Daoy (cell line): ENCODE results near the gene P4HA1. TPM values are rescaled to one million over a fixed set of nuclear protein-coding genes. Genes with fewer than 3 reads are reported as not detected.
"Not testable (repeated sequence)": the region's sequence is repeated elsewhere in the genome, so short reads cannot be mapped to it uniquely, and the experiment has no call there.

Experiments
- DNase-seq: peaks from one replicate; pipeline ENCODE4 v3.0.0-alpha.2; 2015; ENCODE audit warnings: low read depth
- total RNA-seq: library from RNA; depleted of rRNA; stranded (reverse); fragments of >200 nt; shearing (Covaris generic); gene quantifications from 2 replicates; pipeline ENCODE4 v1.2.3, GENCODE V29; 2014

The P4HA1 gene
- total RNA-seq, 1 experiment from 2014 or later: 56.9 TPM

DNA sequence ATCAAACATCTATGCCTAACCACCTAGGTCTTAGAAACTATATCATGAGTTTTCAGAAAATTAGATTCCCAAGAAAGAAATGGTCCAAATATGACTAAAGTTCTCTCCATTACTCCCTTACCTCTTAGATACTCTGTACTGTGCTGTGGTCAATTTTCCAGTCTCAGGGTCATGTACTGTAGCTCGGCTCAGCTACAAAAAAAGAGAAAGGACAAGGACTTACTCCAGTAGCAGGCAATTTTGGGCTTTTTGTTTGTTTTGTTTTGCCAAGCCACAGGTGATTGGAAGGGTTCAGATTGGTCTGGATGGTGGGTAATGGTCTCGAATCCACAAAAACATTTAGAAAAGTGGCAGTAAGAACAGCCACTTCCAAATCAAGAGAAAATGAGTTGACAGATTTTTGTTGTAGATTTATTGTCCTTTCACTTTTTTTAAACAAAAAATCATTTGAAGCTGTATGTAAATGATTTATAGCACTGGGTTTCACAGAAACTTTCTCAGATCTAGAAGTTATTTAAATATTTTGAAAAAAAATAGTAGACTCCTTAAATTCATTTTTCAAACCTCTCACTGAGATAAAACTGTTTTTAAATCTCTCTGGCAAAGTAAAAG, 52.8 kb downstream of the P4HA1 start:
- no peak for DNase-seq

DNA sequence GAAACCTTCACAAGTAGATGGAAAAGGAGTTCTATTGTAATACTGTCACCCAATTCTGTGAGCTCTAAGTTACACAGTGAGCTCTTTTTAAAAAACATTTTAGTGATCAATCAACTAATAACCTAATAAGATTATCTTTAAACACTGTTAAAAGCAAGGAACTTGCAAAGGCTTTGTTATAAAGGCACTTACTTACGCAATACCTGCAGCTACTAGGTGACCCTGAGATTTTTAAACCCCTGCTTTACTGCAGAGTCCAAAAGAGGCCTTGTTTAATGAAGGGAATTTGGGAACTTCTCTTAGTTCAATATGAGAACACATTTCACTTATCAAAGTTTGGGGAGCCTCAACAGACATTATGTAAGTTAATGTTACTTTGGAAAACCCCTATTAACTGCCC, 53.3 kb downstream of the P4HA1 start:
- no peak for DNase-seq

DNA sequence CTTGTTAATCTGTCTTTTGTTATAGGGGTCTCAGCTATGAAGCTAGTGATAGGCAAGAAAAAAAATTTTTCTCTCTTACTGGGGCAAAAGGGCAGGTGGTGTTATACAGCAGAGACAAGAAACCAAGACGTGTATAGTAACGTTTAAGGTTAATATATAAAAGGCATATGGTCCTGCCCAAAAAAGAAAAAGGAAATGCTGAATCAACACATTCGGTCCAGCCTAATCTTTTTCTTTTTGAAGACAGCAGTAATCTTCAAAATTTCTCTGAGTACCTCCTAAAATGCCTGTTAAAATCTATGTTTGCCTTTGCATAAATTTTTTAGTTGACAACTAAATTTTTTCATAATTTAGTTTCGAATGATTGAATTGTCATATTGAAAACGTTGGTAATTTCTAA, 54.5 kb downstream of the P4HA1 start:
- DNase-seq: no peak

DNA sequence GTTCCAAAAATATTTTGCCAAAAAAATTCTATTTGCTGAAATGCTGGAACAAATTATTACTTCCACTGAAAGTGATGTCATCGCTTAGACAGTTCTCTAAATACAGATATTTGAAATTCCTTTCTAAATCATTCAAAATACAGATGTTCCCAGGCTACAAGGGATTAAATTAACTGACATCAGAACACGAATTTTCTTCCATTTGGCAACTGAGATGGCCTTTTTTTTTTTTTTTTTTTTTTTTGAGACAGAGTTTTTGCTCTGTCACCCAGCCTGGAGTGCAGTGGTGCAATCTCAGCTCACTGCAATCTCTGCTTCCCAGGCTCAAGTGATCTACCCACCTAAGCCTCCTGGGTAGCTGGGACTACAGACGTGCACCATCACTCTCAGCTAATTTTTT, 57.0 kb downstream of the P4HA1 start:
- DNase-seq: no peak

GRCh38 chr10:73036285-73036684, 60.4 kb downstream of the P4HA1 start:
- DNase-seq: not testable (repeated sequence)

GRCh38 chr10:73032536-73032935, 64.1 kb downstream of the P4HA1 start:
- DNase-seq: no peak

GRCh38 chr10:73026623-73027022, 70.0 kb downstream of the P4HA1 start:
- DNase-seq: not testable (repeated sequence)

DNA sequence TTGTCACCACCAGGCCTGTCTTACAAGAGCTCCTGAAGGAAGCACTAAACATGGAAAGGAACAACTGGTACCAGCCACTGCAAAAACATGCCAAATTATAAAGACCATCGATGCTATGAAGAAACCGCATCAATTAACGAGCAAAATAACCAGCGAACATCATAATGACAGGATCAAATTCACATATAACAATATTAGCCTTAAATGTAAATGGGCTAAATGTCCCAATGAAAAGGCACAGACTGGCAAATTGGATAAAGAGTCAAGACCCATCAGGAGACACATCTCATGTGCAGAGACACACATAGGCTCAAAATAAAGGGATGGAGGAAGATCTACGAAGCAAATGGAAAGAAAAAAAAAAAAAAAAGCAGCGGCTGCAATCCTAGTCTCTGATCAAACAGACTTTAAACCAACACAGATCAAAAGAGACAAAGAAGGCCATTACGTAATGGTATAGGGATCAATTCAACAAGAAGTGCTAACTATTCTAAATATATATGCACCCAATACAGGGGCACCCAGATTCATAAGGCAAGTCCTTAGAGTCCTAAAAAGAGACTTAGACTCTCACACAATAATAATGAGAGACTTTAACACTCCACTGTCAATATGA, 73.1 kb downstream of the P4HA1 start:
- not testable (repeated sequence) for DNase-seq

- not testable (repeated sequence) for DNase-seq
Observed at GRCh38 chr10:73022961-73023360, 73.7 kb downstream of the P4HA1 start.

DNA sequence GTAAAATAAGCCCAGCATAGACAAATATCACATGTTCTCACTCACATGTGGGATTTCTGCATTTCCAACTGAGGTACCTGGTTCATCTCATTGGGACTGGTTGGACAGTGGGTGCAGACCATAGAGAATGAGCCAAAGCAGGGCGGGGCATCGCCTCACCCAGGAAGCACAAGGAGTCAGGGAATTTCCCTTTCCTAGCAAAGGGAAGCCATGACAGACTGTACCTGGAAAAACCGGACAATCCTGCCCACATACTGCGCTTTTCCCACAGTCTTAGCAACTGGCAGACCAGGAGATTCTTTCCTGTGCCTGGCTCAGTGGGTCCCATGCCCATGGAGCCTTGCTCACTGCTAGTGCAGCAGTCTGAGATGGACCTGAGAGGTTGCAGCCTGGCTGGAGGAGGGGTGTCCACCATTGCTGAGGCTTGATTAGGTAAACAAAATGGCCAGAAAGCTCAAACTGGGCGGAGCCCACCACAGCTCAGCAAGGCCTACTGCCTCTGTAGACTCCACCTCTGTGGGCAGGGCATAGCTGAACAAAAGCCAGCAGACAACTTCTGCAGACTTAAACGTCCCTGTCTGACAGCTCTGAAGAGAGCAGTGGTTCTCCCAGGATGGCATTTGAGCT, 75.0 kb downstream of the P4HA1 start:
- DNase-seq: not testable (repeated sequence)

DNA sequence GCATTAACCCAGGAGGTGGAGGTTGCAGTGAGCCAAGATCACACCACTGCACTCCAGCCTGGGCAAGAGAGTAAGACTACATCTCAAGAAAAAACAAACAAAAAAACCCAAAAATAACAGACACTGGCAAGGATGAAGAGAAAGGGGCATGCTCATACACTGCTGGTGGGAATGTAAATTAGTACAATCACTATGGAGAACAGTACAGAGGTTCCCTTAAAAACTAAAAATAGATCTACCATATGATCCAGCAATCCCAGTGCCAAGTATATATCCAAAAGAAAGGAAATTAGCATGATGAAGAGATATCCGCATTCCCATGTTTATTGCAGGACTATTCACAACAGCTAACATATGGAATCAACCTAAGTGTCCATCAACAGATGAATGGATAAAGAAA, 75.6 kb downstream of the P4HA1 start:
- DNase-seq: no peak

DNA sequence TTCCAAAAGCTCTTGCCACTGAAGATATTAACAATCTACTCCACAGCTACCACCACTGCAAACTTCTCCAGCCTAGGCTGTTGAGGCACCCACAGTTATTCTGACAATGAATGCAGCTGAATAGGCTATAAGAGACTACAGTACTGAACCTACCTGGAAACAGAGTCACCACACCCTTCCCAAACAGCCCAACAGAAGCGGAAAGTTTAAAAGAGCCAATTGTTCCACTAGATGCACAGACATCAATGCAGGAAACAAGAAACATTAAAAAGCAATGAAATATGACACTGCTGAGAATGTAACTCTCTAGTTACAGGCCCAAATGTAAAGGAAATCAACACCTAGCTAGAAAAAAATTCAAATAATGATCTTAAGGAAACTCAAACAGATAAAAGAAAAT, 77.6 kb downstream of the P4HA1 start:
- DNase-seq: no peak

- DNase-seq: no peak
Observed at GRCh38 chr10:73018632-73019031, 78.0 kb downstream of the P4HA1 start.

- DNase-seq: no peak
Observed at GRCh38 chr10:73017955-73018480, 78.6 kb downstream of the P4HA1 start.

DNA sequence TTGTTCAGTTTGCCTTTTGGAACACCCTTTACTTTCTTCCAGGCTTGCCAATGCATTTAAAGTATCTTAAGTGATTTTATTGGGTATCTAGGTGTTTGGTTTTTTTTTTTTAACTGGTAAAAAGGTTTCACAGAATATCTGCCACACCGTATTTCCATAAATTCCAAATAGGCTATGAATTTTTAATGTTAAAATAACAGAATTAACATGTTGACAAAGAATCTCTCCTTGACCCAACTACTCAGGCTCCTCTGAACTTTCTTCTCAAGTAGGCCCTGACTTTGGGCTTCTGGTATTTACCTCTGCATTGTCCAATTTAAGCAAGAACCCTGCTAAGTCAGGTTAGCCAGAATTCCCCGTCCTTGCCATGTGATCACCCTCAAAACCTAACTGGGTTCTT, 80.9 kb downstream of the P4HA1 start:
- DNase-seq: no peak

DNA sequence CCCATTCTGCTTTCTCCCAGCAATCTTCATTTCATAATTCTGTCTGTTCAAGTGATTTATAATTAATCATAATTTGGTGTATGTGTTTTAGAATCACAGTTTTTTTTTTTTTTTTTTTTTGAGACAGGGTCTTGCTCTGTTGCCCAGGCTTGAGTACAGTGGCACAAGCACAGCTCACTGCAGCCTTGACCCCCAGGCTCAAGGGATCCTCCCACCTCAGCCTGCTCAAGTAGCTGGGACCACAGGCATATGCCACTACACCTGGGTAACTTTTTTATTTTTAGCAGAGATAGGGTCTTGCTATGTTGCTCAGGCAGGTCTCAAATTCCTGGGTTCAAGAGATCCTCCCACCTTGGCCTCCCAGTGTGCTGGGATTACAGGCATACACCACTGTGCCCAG, 92.8 kb downstream of the P4HA1 start:
- no peak for DNase-seq

- no peak for DNase-seq
Observed at GRCh38 chr10:73000973-73001372, 95.7 kb downstream of the P4HA1 start.

- no peak for DNase-seq
Observed at GRCh38 chr10:72997099-72997498, 99.6 kb downstream of the P4HA1 start.

DNA sequence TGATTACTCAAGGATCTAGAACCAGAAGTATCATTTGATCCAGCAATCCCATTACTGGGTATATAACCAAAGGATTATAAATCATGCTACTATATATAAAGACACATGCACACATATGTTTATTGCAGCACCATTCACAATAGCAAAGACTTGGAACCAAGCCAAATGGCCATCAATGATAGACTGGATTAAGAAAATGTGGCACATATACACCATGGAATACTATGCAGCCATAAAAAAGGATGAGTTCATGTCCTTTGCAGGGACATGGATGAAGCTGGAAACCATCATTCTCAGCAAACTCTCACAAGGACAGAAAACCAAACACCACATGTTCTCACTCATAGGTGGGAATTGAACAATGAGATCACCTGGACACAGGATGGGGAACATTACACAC, 101.2 kb downstream of the P4HA1 start:
- not testable (repeated sequence) for DNase-seq

DNA sequence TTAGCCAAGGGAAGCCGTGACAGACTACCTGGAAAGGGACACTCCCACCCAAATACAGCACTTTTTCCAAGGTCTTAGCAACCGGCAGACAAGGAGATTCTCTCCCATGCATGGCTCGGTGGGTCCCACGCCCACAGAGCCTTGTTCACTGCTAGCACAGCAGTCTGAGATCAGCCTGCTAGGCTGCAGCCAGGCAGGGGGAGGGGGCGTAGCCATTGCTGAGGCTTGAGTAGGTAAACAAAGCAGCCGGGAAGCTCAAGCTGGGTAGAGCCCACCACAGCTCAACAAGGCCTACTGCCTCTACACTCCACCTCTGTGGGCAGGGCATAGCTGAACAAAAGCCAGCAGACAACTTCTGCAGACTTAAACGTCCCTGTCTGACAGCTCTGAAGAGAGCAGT, 106.9 kb downstream of the P4HA1 start:
- DNase-seq: not testable (repeated sequence)

DNA sequence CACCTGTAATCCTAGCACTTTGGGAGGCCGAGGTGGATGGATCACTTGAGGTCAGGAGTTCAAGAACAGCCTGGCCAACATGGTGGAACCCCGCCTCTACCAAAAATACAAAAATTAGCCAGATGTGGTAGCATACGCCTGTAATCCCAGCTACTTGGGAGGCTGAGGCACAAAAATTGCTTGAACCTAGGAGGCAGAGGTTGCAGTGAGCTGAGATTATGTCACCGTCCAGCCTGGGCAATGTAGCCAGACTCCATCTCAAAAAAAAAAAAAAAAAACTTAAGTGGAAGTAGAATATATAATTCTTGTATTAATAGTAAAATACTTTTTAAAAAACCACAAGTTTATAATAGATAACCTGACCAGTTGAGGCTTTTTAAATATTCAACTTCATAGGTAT, 112.0 kb downstream of the P4HA1 start:
- DNase-seq: not testable (repeated sequence)

DNA sequence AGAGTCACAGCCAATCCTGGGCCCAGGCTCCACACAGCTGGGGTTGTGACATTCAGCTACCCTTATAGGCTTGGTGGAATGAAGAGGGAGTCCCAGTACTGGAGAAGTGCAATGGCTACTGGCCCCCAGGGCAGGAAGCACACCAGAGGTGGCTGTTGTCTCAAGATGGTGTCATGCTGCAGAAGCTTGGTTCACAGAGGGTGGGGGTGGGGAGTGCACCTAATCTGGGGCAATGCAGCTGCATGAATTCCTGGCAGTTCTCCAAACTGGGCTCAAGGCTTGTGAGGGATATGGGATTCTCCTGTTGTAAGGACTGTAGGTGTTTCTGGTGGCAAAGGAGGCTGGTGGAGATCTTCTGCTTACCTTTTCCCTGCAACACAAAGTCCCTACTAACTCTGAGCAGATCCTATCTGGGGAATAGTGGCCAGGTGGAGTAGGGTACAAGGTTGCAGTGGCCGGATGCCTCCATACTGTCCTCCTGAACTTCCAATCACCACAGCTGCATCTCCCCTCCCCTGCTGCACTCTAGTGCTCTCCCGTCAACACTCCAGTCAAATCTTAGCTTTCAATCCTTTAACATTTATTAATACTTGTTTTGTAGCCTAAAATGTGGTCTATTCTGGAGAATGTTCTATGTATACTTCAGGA, 114.7 kb downstream of the P4HA1 start:
- DNase-seq: no peak
